GM06990 (cell line): ENCODE data around the gene NPHP4.

Experiments
- DNase-seq: peaks from one replicate; pipeline ENCODE4 v3.0.0-alpha.2; 2011; ENCODE audit not compliant: insufficient read length; ENCODE audit errors: extremely low read depth
- H3K27me3 ChIP-seq: replicated peaks from 2 replicates; pipeline ENCODE4 v1.6.0; 2011; ENCODE audit warnings: low read length; ENCODE audit not compliant: control insufficient read depth, insufficient read depth
- H3K36me3 ChIP-seq: 2 replicates; pipeline ENCODE4 v1.5.1; 2011; ENCODE audit warnings: low read length; ENCODE audit not compliant: control insufficient read depth, insufficient read depth
- H3K4me3 ChIP-seq: replicated peaks from 2 replicates; pipeline ENCODE4 v1.5.1; 2011; ENCODE audit warnings: low read depth, mild to moderate bottlenecking, control low read depth, low read length
- CTCF ChIP-seq: IDR thresholded peaks from 2 replicates; pipeline ENCODE4 v1.5.1; 2011; ENCODE audit warnings: low read length, control low read depth, mild to moderate bottlenecking, inconsistent platforms; ENCODE audit not compliant: insufficient read depth, poor library complexity, severe bottlenecking

The NPHP4 gene

GRCh38 chr1:5875345-5875910 lies 116.8 kb downstream of the NPHP4 start:
- peaks cover 8% of the 10 kb centered on the region for H3K36me3 ChIP-seq
- no peaks in the 10 kb centered on the region for H3K27me3 ChIP-seq
- no peak for DNase-seq
- no peak overlapping the region for H3K4me3 ChIP-seq
- no peak for TF ChIP-seq CTCF

- peaks cover 8% of the 10 kb centered on the region for H3K36me3 ChIP-seq
Observed at GRCh38 chr1:5874416-5875110, 117.7 kb downstream of the NPHP4 start.

GRCh38 chr1:5873556-5873955 lies 118.7 kb downstream of the NPHP4 start:
- no peak for TF ChIP-seq CTCF
- no peak for DNase-seq
- peaks cover 8% of the 10 kb centered on the region for H3K36me3 ChIP-seq
- H3K4me3 ChIP-seq: no peak overlapping the region
- H3K27me3 ChIP-seq: no peaks in the 10 kb centered on the region

More at GRCh38 chr1:5874416-5875110, 117.7 kb downstream of the NPHP4 start:
- Histone ChIP-seq H3K27me3 (no peaks in the 10 kb centered on the region), H3K4me3 (no peak overlapping the region)
- DNase-seq: no peak
- TF ChIP-seq CTCF: no peak

- no peaks in the 10 kb centered on the region for H3K27me3 ChIP-seq
Observed at GRCh38 chr1:5872886-5873285, 119.3 kb downstream of the NPHP4 start.

GRCh38 chr1:5868931-5869500 lies 123.2 kb downstream of the NPHP4 start:
- no peaks in the 10 kb centered on the region for H3K27me3 ChIP-seq
- no peak for DNase-seq
- H3K36me3 ChIP-seq: peaks cover 4% of the 10 kb centered on the region
- H3K4me3 ChIP-seq: no peak overlapping the region
- no peak for TF ChIP-seq CTCF

More at GRCh38 chr1:5872886-5873285, 119.3 kb downstream of the NPHP4 start:
- H3K36me3 ChIP-seq: peaks cover 8% of the 10 kb centered on the region
- no peak overlapping the region for H3K4me3 ChIP-seq
- no peak for TF ChIP-seq CTCF
- no peak for DNase-seq
